HepG2 (cell line): Measurements from ENCODE around the gene TBCD. TPM values are rescaled to one million over a fixed set of nuclear protein-coding genes. Genes with fewer than 3 reads are reported as not detected.

Experiments used
- ATAC-seq: fragments of 200-7000 bp; cut with Tn5 transposase; 3 replicates; pipeline ENCODE4 v1.9.1; 2020; ENCODE audit warnings: mild to moderate bottlenecking, moderate library complexity
- BruUV-seq: library from RNA; stranded (reverse); fragments of 400-500 nt; replicated peaks from 2 replicates; lab custom pipeline; 2021; lab: Mats Ljungman, UMichigan
- CTCF ChIA-PET: fragments of 300-600 bp; formaldehyde crosslinking; extraction: SDS; loops from one replicate; lab custom pipeline; 2021; ENCODE audit warnings: low total read pairs, inconsistent platforms, low intra/inter-chr PET ratio; lab: Yijun Ruan, JAX
- POLR2A ChIA-PET: fragments of 350-600 bp; sonication (Branson Sonifier 250); formaldehyde crosslinking; loops from one replicate; lab custom pipeline; 2020; ENCODE audit warnings: antibody characterized with exemption, inconsistent platforms; lab: Yijun Ruan, JAX
- DNase-seq: peaks from one replicate; pipeline ENCODE4 v3.0.0-alpha.2; 2015; ENCODE audit warnings: low spot score
- FAIRE-seq: peaks from 3 replicates; lab custom pipeline; 2011; peaks lifted over from hg19 to GRCh38; lab: Jason Lieb, UNC
- H2AFZ ChIP-seq: one replicate; pipeline ENCODE4 v1.6.1; 2011; ENCODE audit warnings: low read length, inconsistent platforms
- H3K27ac ChIP-seq: fragments of 300-600 bp; 3 replicates; pipeline ENCODE4 v1.8.0; 2011; ENCODE audit warnings: mixed run types, mild to moderate bottlenecking, mixed read lengths, low read length, inconsistent platforms; ENCODE audit not compliant: insufficient read depth; ENCODE audit errors: extremely low read length
- H3K27me3 ChIP-seq, 2 experiments: fragments of 200-600 bp in 1 of 2; 2 replicates in 1 of 2; 3 replicates in 1 of 2; pipeline versions ENCODE4 v1.6.0 to v1.8.0; 2011; ENCODE audit warnings: low read length in 2 of 2, mild to moderate bottlenecking in 2 of 2, moderate library complexity in 2 of 2, inconsistent platforms in 1 of 2; ENCODE audit not compliant: insufficient read depth in 2 of 2, control insufficient read depth in 1 of 2
- H3K36me3 ChIP-seq, 2 experiments: fragments of 200-600 bp in 1 of 2; replicated peaks in 1 of 2; 2 replicates in 1 of 2; 3 replicates in 1 of 2; pipeline versions ENCODE4 v1.5.1 to v1.8.0; 2011; ENCODE audit warnings: low read length in 2 of 2, inconsistent platforms in 1 of 2; ENCODE audit not compliant: insufficient read depth in 2 of 2, control insufficient read depth in 1 of 2
- H3K4me1 ChIP-seq: 2 replicates; pipeline ENCODE4 v1.5.1; 2012; ENCODE audit warnings: low read length, inconsistent platforms; ENCODE audit not compliant: insufficient read depth
- H3K4me2 ChIP-seq: 2 replicates; pipeline ENCODE4 v1.6.0; 2011; ENCODE audit warnings: low read depth, low read length, inconsistent platforms
- H3K4me3 ChIP-seq, 3 experiments: fragments of 200-600 bp in 1 of 3; sonication (generic), shearing (Covaris generic) in 1 of 3; replicated peaks in 1 of 3; 2 replicates each; pipeline ENCODE4 v1.5.1; 2011 to 2016; ENCODE audit warnings: low read length in 3 of 3, inconsistent platforms in 2 of 3, low read depth in 2 of 3, mild to moderate bottlenecking in 2 of 3, control low read depth in 1 of 3, mixed read lengths in 1 of 3; ENCODE audit not compliant: insufficient read depth in 1 of 3
- H3K79me2 ChIP-seq: one replicate; pipeline ENCODE4 v1.6.1; 2011; ENCODE audit warnings: low read length, inconsistent platforms; ENCODE audit not compliant: insufficient read depth
- H3K9ac ChIP-seq: 2 replicates; pipeline ENCODE4 v1.6.0; 2011; ENCODE audit warnings: mild to moderate bottlenecking, low read depth, low read length, inconsistent platforms; ENCODE audit not compliant: insufficient read depth
- H3K9me3 ChIP-seq: 2 replicates; pipeline ENCODE4 v1.5.1; 2012; ENCODE audit warnings: mild to moderate bottlenecking, low read length
- H4K20me1 ChIP-seq: 2 replicates; pipeline ENCODE4 v1.6.0; 2011; ENCODE audit warnings: inconsistent platforms, mild to moderate bottlenecking, low read length, moderate library complexity; ENCODE audit not compliant: insufficient read depth
- CAMTA2 ChIP-seq: sonication (generic); formaldehyde crosslinking; IDR thresholded peaks from 2 replicates; pipeline ENCODE4 v1.4.0; 2020; ENCODE audit warnings: mild to moderate bottlenecking, missing genetic modification reagents, borderline replicate concordance
- KLF6 ChIP-seq: IDR thresholded peaks from 2 replicates; pipeline ENCODE4 v1.8.0; 2016; ENCODE audit warnings: missing biosample characterization, missing genetic modification reagents
- PTBP1 ChIP-seq: fragments of 200-400 bp; formaldehyde crosslinking; IDR thresholded peaks from 2 replicates; pipeline ENCODE4 v1.6.1; 2018; ENCODE audit warnings: low read length, low read depth; ENCODE audit not compliant: poor library complexity, severe bottlenecking
- SATB2 ChIP-seq: sonication (generic); formaldehyde crosslinking; IDR thresholded peaks from 2 replicates; pipeline ENCODE4 v1.5.0; 2020; ENCODE audit warnings: missing genetic modification reagents
- ZFY ChIP-seq: sonication (generic); formaldehyde crosslinking; IDR thresholded peaks from 2 replicates; pipeline ENCODE4 v1.4.0; 2020; ENCODE audit warnings: missing genetic modification reagents
- ZNF263 ChIP-seq: sonication (generic); formaldehyde crosslinking; IDR thresholded peaks from 2 replicates; pipeline ENCODE4 v1.4.0; 2020; ENCODE audit warnings: missing genetic modification reagents
- ZNF30 ChIP-seq: sonication (generic); formaldehyde crosslinking; IDR thresholded peaks from 2 replicates; pipeline ENCODE4 v1.5.0; 2020; ENCODE audit warnings: mild to moderate bottlenecking, missing genetic modification reagents
- ZNF546 ChIP-seq: sonication (generic); formaldehyde crosslinking; conservative IDR thresholded peaks from 2 replicates; pipeline ENCODE4 v1.8.1; 2023; ENCODE audit warnings: mild to moderate bottlenecking, missing genetic modification reagents
- ZNF563 ChIP-seq: sonication (generic); formaldehyde crosslinking; IDR thresholded peaks from 2 replicates; pipeline ENCODE4 v1.8.0; 2022; ENCODE audit warnings: mild to moderate bottlenecking, moderate library complexity, missing genetic modification reagents
- ZNF607 ChIP-seq: sonication (generic); formaldehyde crosslinking; IDR thresholded peaks from 2 replicates; pipeline ENCODE4 v1.5.1; 2020; ENCODE audit warnings: missing genetic modification reagents, mild to moderate bottlenecking, borderline replicate concordance
- WGBS: methylation state at CpG from one replicate; pipeline ENCODE4 v1.1.6; 2017; ENCODE audit warnings: low lambda C conversion rate; 5-methylcytosine and 5-hydroxymethylcytosine counted together
- in situ Hi-C: cut with HindIII; loops from 2 replicates; pipeline ENCODE4 v1.10.0; 2017; ENCODE audit warnings: low pct_unique_long_range_greater_than_20kb; ENCODE audit not compliant: extremely low pct_ligation_motif_present
- intact Hi-C: fragments of 100-400 bp; cut with micrococcal nuclease; formaldehyde crosslinking; loops from one replicate; pipeline ENCODE4 v1.10.0; 2022; ENCODE audit not compliant: unreplicated experiment
- polyA plus RNA-seq, 8 experiments: library from polyadenylated mRNA; depleted of rRNA in 3 of 8; stranded (reverse) in 7 of 8; unstranded in 1 of 8; fragments of >200 nt; fragmentation: Illumina TruSeq in 4 of 8; extraction: Trizol in 4 of 8; gene quantifications; 2 replicates each; pipeline versions ENCODE4 v1.2.1 to v1.2.3, GENCODE V29; 2011 to 2016; ENCODE audit warnings: low read depth in 4 of 8, missing spikeins in 1 of 8, mixed read lengths in 1 of 8; ENCODE audit not compliant: insufficient read depth in 1 of 8
- total RNA-seq, 5 experiments: library from RNA; depleted of rRNA; stranded (reverse); fragments of >200 nt; fragmentation: Illumina TruSeq; extraction: Trizol; gene quantifications; 2 replicates each; pipeline ENCODE4 v1.2.3, GENCODE V29; 2016; ENCODE audit warnings: low read depth in 1 of 5
- TF ChIP-seq, protein P1 (sequence below): sonication (generic); formaldehyde crosslinking; IDR thresholded peaks from 2 replicates; pipeline ENCODE4 v1.4.0; 2020; ENCODE audit warnings: mild to moderate bottlenecking, missing genetic modification reagents
- TF ChIP-seq, protein P2 (sequence below): sonication (generic); formaldehyde crosslinking; IDR thresholded peaks from 2 replicates; pipeline ENCODE4 v1.9.0; 2022; ENCODE audit warnings: missing genetic modification reagents, mild to moderate bottlenecking, borderline replicate concordance
- TF ChIP-seq, protein P3 (sequence below): sonication (generic); formaldehyde crosslinking; IDR thresholded peaks from 2 replicates; pipeline ENCODE4 v1.4.0; 2020; ENCODE audit warnings: missing genetic modification reagents
- TF ChIP-seq, protein P4 (sequence below): sonication (generic); formaldehyde crosslinking; IDR thresholded peaks from 2 replicates; pipeline ENCODE4 v1.8.0; 2022; ENCODE audit warnings: mild to moderate bottlenecking, missing genetic modification reagents, borderline replicate concordance
- TF ChIP-seq, protein P5 (sequence below): IDR thresholded peaks from 2 replicates; pipeline ENCODE4 v1.6.1; 2012; ENCODE audit warnings: low read length, improper control_type of control experiment

Gene TBCD
- total and polyA plus RNA-seq, 2 of the 13 experiments (the other 11 are each of a cell fraction or from before 2014, with no cell fraction given) = 33.9 to 54.8 TPM

DNA sequence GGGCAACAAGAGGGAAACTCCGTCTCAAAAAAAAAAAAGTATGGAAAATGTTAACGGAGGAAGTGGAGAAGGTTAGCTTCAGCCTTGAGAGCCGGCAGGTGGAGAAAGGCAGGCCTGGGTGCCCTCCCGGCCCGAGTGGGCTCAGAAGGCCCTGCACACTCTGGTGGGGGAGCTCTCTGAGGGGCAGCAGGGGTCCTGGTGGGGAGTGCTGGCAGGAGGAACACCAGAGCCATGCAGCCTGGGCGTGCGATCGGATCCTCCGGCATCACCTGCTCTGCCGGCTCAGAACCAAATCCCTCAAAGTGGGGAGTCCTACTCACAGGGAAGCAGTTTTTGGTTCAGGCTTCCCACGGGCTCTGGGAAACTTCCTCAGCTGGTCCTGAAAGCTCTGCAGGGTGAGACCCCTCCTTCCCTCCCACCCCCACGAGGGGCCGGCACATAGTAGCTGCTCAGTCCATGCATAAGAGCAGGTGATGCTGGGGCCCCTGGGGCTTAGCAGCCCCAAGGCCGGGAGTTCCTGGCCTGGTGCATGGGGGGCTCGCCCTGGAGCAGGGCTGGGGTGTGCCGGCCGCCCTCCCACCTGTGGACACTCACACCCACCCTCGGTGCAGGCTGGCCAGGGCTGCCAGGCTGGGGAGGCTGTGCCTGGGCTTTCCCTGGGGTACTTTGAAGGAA, 15.2 kb upstream of the TBCD start:
- WGBS = 32% methylated on average over 8 of the region's 18 CpGs
- peak overlapping the region; percentile 70 to 87 (median 83) for H3K4me3 ChIP-seq
- no peak for TF ChIP-seq ZNF30 (CRISPR knock-in tag)
- TF ChIP-seq PTBP1 = peak; percentile 29
- TF ChIP-seq ZFY = peak; percentile 28
- TF ChIP-seq KLF6 (CRISPR knock-in tag) = no peak
- TF ChIP-seq, protein P1, sequence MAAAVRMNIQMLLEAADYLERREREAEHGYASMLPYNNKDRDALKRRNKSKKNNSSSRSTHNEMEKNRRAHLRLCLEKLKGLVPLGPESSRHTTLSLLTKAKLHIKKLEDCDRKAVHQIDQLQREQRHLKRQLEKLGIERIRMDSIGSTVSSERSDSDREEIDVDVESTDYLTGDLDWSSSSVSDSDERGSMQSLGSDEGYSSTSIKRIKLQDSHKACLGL (CRISPR knock-in tag) = peak; percentile 39; the same call in 1 of the 2 replicates
- TF ChIP-seq, protein P2, sequence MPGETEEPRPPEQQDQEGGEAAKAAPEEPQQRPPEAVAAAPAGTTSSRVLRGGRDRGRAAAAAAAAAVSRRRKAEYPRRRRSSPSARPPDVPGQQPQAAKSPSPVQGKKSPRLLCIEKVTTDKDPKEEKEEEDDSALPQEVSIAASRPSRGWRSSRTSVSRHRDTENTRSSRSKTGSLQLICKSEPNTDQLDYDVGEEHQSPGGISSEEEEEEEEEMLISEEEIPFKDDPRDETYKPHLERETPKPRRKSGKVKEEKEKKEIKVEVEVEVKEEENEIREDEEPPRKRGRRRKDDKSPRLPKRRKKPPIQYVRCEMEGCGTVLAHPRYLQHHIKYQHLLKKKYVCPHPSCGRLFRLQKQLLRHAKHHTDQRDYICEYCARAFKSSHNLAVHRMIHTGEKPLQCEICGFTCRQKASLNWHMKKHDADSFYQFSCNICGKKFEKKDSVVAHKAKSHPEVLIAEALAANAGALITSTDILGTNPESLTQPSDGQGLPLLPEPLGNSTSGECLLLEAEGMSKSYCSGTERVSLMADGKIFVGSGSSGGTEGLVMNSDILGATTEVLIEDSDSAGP (CRISPR knock-in tag) = no peak
- TF ChIP-seq, protein P3, sequence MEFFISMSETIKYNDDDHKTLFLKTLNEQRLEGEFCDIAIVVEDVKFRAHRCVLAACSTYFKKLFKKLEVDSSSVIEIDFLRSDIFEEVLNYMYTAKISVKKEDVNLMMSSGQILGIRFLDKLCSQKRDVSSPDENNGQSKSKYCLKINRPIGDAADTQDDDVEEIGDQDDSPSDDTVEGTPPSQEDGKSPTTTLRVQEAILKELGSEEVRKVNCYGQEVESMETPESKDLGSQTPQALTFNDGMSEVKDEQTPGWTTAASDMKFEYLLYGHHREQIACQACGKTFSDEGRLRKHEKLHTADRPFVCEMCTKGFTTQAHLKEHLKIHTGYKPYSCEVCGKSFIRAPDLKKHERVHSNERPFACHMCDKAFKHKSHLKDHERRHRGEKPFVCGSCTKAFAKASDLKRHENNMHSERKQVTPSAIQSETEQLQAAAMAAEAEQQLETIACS (CRISPR knock-in tag) = no peak
- 0 out of 2 replicates have a peak, but pooled peaks have one; percentile 10 for TF ChIP-seq ZNF563 (CRISPR knock-in tag)
- 0 out of 2 replicates have a peak, but pooled peaks have one; percentile 12 for TF ChIP-seq ZNF263 (CRISPR knock-in tag)
- TF ChIP-seq ZNF607 = no peak
- 0 out of 2 replicates have a peak, but pooled peaks have one; percentile 21 for TF ChIP-seq SATB2 (CRISPR knock-in tag)
- TF ChIP-seq, protein P4, sequence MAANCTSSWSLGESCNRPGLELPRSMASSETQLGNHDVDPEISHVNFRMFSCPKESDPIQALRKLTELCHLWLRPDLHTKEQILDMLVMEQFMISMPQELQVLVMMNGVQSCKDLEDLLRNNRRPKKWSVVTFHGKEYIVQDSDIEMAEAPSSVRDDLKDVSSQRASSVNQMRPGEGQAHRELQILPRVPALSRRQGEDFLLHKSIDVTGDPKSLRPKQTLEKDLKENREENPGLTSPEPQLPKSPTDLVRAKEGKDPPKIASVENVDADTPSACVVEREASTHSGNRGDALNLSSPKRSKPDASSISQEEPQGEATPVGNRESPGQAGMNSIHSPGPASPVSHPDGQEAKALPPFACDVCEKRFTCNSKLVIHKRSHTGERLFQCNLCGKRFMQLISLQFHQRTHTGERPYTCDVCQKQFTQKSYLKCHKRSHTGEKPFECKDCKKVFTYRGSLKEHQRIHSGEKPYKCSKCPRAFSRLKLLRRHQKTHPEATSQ (CRISPR knock-in tag) = no peak
- TF ChIP-seq, protein P5, sequence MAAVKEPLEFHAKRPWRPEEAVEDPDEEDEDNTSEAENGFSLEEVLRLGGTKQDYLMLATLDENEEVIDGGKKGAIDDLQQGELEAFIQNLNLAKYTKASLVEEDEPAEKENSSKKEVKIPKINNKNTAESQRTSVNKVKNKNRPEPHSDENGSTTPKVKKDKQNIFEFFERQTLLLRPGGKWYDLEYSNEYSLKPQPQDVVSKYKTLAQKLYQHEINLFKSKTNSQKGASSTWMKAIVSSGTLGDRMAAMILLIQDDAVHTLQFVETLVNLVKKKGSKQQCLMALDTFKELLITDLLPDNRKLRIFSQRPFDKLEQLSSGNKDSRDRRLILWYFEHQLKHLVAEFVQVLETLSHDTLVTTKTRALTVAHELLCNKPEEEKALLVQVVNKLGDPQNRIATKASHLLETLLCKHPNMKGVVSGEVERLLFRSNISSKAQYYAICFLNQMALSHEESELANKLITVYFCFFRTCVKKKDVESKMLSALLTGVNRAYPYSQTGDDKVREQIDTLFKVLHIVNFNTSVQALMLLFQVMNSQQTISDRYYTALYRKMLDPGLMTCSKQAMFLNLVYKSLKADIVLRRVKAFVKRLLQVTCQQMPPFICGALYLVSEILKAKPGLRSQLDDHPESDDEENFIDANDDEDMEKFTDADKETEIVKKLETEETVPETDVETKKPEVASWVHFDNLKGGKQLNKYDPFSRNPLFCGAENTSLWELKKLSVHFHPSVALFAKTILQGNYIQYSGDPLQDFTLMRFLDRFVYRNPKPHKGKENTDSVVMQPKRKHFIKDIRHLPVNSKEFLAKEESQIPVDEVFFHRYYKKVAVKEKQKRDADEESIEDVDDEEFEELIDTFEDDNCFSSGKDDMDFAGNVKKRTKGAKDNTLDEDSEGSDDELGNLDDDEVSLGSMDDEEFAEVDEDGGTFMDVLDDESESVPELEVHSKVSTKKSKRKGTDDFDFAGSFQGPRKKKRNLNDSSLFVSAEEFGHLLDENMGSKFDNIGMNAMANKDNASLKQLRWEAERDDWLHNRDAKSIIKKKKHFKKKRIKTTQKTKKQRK = no peak
- TF ChIP-seq CAMTA2 = 0 out of 2 replicates have a peak, but pooled peaks have one; percentile 58
- no peak for TF ChIP-seq ZNF546

More for the DNA sequence above, 15.2 kb upstream of the TBCD start:
- CTCF ChIA-PET = no interaction called here
- peak overlapping the region; percentile 89 for H3K4me2 ChIP-seq
- peak overlapping the region; percentile 41 for H3K27ac ChIP-seq
- no peak for ATAC-seq
- peaks cover 13 to 19% of the 10 kb centered on the region in 2 experiments for H3K36me3 ChIP-seq
- FAIRE-seq = no peak
- BruUV-seq = TSS peak; percentile 54
- peaks cover 28% of the 10 kb centered on the region for H3K9me3 ChIP-seq
- H3K27me3 ChIP-seq = no peaks in the 10 kb centered on the region
- H3K9ac ChIP-seq = peak overlapping the region; percentile 75
- H3K79me2 ChIP-seq = peaks cover 18% of the 10 kb centered on the region
- in situ Hi-C loops (no loop called here), intact Hi-C loops (no loop called here)
- no peak for DNase-seq
- no peak overlapping the region for H2AFZ ChIP-seq
- no peaks in the 10 kb centered on the region for H4K20me1 ChIP-seq
- H3K4me1 ChIP-seq = peaks cover 59% of the 10 kb centered on the region
- POLR2A ChIA-PET = interaction anchor here (1.2 to 1.9 kb wide), 2 partner anchors 16 to 21 kb away, joined by 6 to 16 read pairs; partner anchors contain the start of gene FN3KRP
